Panc1 (cell line): ENCODE results near the gene TRIM17. TPM values are rescaled to one million over a fixed set of nuclear protein-coding genes. Genes with fewer than 3 reads are reported as not detected.

Source experiments
- ATAC-seq: fragments of 200-7000 bp; cut with Tn5 transposase; 2 replicates; pipeline ENCODE4 v1.9.1; 2020; ENCODE audit warnings: mild to moderate bottlenecking, moderate library complexity
- BruUV-seq: library from RNA; stranded (reverse); fragments of 400-500 nt; replicated peaks from 2 replicates; lab custom pipeline; 2021; lab: Mats Ljungman, UMichigan
- CTCF ChIA-PET: fragments of 300-600 bp; sonication (Branson Sonifier 250); formaldehyde crosslinking; loops from one replicate; lab custom pipeline; 2022; ENCODE audit warnings: antibody characterized with exemption; lab: Charles Lee
- POLR2A ChIA-PET: fragments of 300-600 bp; sonication (Branson Sonifier 250); formaldehyde crosslinking; loops from one replicate; lab custom pipeline; 2022; ENCODE audit warnings: antibody characterized with exemption; lab: Charles Lee
- DNase-seq: peaks from one replicate; pipeline ENCODE4 v3.0.0-alpha.2; 2010; ENCODE audit warnings: low read depth, low spot score
- H3K27ac ChIP-seq: 2 replicates; pipeline ENCODE4 v1.5.1; 2011; ENCODE audit warnings: mild to moderate bottlenecking, low read length, inconsistent platforms
- H3K27me3 ChIP-seq: fragments of 200-500 bp; sonication (Bioruptor generic); 2 replicates; pipeline ENCODE4 v1.6.0; 2014; ENCODE audit warnings: low read length, inconsistent platforms; ENCODE audit not compliant: control insufficient read depth, insufficient read depth
- H3K36me3 ChIP-seq: fragments of 200-500 bp; sonication (Bioruptor generic); 2 replicates; pipeline ENCODE4 v1.5.1; 2014; ENCODE audit warnings: inconsistent platforms, mild to moderate bottlenecking, low read length, moderate library complexity; ENCODE audit not compliant: control insufficient read depth, insufficient read depth
- H3K4me1 ChIP-seq: 2 replicates; pipeline ENCODE4 v1.5.1; 2011; ENCODE audit warnings: inconsistent platforms, mild to moderate bottlenecking, low read length, moderate library complexity; ENCODE audit not compliant: control insufficient read depth, insufficient read depth
- H3K4me3 ChIP-seq, 2 experiments: 2 replicates each; pipeline ENCODE4 v1.5.1; 2011 to 2012; ENCODE audit warnings: low read depth in 2 of 2, low read length in 2 of 2, mild to moderate bottlenecking in 2 of 2, inconsistent platforms in 1 of 2, moderate library complexity in 1 of 2
- H3K9me3 ChIP-seq: fragments of 200-500 bp; sonication (Bioruptor generic); 2 replicates; pipeline ENCODE4 v1.5.1; 2014; ENCODE audit warnings: low read depth, mild to moderate bottlenecking, inconsistent platforms, low read length, moderate library complexity; ENCODE audit not compliant: control insufficient read depth, insufficient read depth
- POLR2AphosphoS5 ChIP-seq: IDR thresholded peaks from 2 replicates; pipeline ENCODE4 v1.6.1; 2012; ENCODE audit warnings: mild to moderate bottlenecking, low read depth, low read length, moderate library complexity
- SIN3A ChIP-seq: IDR thresholded peaks from 2 replicates; pipeline ENCODE4 v1.6.1; 2012; ENCODE audit warnings: low read depth, mild to moderate bottlenecking, low read length, moderate library complexity, borderline replicate concordance; ENCODE audit not compliant: insufficient read depth
- TCF7L2 ChIP-seq: IDR thresholded peaks from 2 replicates; pipeline ENCODE4 v1.6.1; 2011; ENCODE audit warnings: mild to moderate bottlenecking, low read depth, low read length, inconsistent platforms
- in situ Hi-C: cut with HindIII; loops from 2 replicates; pipeline ENCODE4 v1.10.0; 2016; ENCODE audit warnings: low sequenced_read_pairs, low pct_unique_long_range_greater_than_20kb
- intact Hi-C: fragments of 100-400 bp; cut with micrococcal nuclease; formaldehyde crosslinking; loops from one replicate; pipeline ENCODE4 v1.10.0; 2022; ENCODE audit not compliant: unreplicated experiment
- total RNA-seq: library from RNA; stranded (reverse); gene quantifications from one replicate; pipeline ENCODE4 v1.2.1, GENCODE V29; 2021; ENCODE audit not compliant: unreplicated experiment
- TF ChIP-seq, protein P1 (sequence below): fragments of 450-650 bp; IDR thresholded peaks from 2 replicates; pipeline ENCODE4 v1.5.1; 2017; ENCODE audit warnings: mild to moderate bottlenecking
- TF ChIP-seq, protein P2 (sequence below), 2 experiments: IDR thresholded peaks; 2 replicates each; pipeline ENCODE4 v1.6.1; 2011 to 2012; ENCODE audit warnings: low read depth in 2 of 2, control low read depth in 1 of 2, low read length in 1 of 2, mild to moderate bottlenecking in 1 of 2, moderate library complexity in 1 of 2; ENCODE audit not compliant: insufficient read depth in 1 of 2

The TRIM17 gene
- total RNA-seq, 1 experiment from 2014 or later: 1.2 TPM

GRCh38 chr1:228423404-228424053, 6.9 kb upstream of the TRIM17 start:
- H3K27ac ChIP-seq: no peak overlapping the region
- intact Hi-C loops (no loop called here), in situ Hi-C loops (no loop called here)
- POLR2A ChIA-PET: no interaction called here
- H3K4me3 ChIP-seq: no peak overlapping the region
- DNase-seq: no peak
- TF ChIP-seq SIN3A (no peak), TCF7L2 (no peak), POLR2AphosphoS5 (no peak)
- TF ChIP-seq, protein P1, sequence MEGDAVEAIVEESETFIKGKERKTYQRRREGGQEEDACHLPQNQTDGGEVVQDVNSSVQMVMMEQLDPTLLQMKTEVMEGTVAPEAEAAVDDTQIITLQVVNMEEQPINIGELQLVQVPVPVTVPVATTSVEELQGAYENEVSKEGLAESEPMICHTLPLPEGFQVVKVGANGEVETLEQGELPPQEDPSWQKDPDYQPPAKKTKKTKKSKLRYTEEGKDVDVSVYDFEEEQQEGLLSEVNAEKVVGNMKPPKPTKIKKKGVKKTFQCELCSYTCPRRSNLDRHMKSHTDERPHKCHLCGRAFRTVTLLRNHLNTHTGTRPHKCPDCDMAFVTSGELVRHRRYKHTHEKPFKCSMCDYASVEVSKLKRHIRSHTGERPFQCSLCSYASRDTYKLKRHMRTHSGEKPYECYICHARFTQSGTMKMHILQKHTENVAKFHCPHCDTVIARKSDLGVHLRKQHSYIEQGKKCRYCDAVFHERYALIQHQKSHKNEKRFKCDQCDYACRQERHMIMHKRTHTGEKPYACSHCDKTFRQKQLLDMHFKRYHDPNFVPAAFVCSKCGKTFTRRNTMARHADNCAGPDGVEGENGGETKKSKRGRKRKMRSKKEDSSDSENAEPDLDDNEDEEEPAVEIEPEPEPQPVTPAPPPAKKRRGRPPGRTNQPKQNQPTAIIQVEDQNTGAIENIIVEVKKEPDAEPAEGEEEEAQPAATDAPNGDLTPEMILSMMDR: no peak
- TF ChIP-seq, protein P2, sequence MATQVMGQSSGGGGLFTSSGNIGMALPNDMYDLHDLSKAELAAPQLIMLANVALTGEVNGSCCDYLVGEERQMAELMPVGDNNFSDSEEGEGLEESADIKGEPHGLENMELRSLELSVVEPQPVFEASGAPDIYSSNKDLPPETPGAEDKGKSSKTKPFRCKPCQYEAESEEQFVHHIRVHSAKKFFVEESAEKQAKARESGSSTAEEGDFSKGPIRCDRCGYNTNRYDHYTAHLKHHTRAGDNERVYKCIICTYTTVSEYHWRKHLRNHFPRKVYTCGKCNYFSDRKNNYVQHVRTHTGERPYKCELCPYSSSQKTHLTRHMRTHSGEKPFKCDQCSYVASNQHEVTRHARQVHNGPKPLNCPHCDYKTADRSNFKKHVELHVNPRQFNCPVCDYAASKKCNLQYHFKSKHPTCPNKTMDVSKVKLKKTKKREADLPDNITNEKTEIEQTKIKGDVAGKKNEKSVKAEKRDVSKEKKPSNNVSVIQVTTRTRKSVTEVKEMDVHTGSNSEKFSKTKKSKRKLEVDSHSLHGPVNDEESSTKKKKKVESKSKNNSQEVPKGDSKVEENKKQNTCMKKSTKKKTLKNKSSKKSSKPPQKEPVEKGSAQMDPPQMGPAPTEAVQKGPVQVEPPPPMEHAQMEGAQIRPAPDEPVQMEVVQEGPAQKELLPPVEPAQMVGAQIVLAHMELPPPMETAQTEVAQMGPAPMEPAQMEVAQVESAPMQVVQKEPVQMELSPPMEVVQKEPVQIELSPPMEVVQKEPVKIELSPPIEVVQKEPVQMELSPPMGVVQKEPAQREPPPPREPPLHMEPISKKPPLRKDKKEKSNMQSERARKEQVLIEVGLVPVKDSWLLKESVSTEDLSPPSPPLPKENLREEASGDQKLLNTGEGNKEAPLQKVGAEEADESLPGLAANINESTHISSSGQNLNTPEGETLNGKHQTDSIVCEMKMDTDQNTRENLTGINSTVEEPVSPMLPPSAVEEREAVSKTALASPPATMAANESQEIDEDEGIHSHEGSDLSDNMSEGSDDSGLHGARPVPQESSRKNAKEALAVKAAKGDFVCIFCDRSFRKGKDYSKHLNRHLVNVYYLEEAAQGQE (IDR thresholded peaks at IDR 0.05; ENCODE audit: insufficient read depth in 1 of 2, low read depth in 2 of 2, low read length in 1 of 2): no peak
- H3K4me1 ChIP-seq: no peaks in the 10 kb centered on the region
- no TSS peak for BruUV-seq
- H3K9me3 ChIP-seq: no peaks in the 10 kb centered on the region
- 0 out of 2 replicates have a peak, but pooled peaks have one; percentile 28 for ATAC-seq
- no peaks in the 10 kb centered on the region for H3K27me3 ChIP-seq
- CTCF ChIA-PET: interaction anchor here (1.0 kb wide), 1 partner anchor 424 kb away, joined by 4 read pairs; no protein-coding TSS in a partner anchor
- H3K36me3 ChIP-seq: no peaks in the 10 kb centered on the region

DNA sequence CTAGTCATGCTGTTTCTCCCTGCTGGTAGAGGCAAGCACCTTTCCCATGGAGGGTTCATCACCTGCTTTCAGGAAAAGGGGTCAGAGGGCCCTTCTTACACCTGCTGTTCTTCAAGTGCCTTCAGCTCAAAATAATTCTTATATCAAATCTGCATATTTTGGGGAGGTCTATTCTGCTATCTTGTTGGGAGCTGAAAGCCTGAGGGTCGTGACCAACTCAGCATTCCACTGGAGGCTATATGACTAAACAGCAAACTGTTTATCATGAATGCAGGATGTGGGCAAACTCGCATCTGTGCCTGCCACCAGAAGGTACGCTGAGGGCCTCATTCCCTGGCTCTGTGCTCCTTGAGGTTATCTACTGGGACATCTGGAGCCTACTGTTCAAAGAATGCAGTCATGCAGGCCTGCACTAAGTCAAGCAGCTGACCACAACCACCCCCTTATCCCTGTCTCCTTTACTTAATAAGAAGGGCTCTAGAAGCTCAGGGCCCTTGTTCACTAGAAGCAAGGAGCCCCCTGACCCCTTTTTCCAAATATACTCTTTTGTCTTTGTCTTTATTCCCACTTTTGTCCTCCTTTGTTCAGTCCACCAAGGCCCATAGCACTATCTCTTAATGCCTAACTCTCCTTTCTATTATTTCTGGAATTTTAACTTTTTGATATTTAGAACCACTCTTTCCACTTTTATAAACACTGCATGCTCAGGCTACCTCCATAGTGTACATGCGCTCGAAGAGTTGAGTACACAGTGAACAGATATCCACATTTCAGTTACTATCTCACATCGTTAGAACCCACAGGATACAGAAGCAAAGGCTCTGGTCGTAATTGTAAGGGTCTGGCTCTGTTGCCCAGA, 4.5 kb upstream of the TRIM17 start:
- no peak for DNase-seq
- in situ Hi-C loops (no loop called here), intact Hi-C loops (loop anchor here (2.0 kb wide), 1 partner anchor 32 kb away; no protein-coding TSS in a partner anchor)
- Histone ChIP-seq H3K9me3 (no peaks in the 10 kb centered on the region), H3K36me3 (no peaks in the 10 kb centered on the region), H3K4me3 (no peak overlapping the region), H3K27ac (no peak overlapping the region), H3K27me3 (no peaks in the 10 kb centered on the region), H3K4me1 (no peaks in the 10 kb centered on the region)
- no peak for TF ChIP-seq TCF7L2
- ChIA-PET CTCF (no interaction called here), POLR2A (interaction anchor here (0.6 kb wide), 1 partner anchor 14 kb away, joined by 18 read pairs; the partner anchor contains the start of gene TRIM11)
- BruUV-seq: no TSS peak
- no peak for ATAC-seq
